GM19023 (cell line): ENCODE data around the gene LARGE1.

Experiments used
- ATAC-seq: cut with Tn5 transposase; IDR thresholded peaks from one replicate; pipeline ENCODE4 v1.9.1; 2021; ENCODE audit warnings: mild to moderate bottlenecking, moderate library complexity; ENCODE audit not compliant: unreplicated experiment

The LARGE1 gene

DNA sequence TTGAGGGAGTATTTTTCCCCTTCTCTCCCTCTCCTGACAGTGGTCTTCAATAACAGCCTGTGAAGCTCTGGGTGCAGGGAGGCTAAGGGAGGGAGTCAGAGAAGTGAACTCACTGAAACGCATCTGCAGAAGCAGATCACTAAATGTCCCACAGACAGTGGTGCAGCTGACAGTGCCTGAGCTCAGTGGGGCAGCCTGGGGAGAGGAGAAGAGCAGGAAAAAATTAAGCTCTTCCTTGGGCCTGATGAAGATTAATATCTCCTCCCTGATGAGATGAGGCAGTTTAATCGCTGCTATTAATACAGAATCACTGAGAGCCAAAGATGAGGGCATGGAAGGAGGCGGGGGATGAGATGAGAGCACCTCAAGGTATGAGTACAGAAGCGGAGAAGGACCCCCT, 180.8 kb downstream of the LARGE1 start:
- no peak for ATAC-seq

- ATAC-seq, result no peak
Observed at GRCh38 chr22:33737662-33738061, 182.6 kb downstream of the LARGE1 start.

GRCh38 chr22:33735978-33736377, 184.3 kb downstream of the LARGE1 start:
- no peak for ATAC-seq

DNA sequence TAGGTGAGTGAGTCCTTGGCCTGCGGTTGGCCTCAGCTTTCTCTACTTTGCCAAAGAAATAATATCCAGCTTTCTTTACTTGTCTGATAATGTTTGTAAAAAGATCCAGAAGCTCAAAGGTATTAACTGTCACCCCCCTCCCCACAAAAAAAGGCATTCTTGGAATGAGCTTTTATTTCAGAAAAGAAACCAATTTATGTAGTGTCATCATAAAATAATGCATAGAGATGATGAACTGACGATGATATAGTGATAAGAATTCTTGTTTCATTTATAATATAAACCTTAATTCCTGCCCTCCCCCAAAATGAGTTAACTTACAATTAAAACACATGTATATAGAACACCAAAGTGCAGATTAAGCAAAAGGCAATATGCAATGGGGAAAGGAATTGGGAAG, 191.4 kb downstream of the LARGE1 start:
- no peak for ATAC-seq

DNA sequence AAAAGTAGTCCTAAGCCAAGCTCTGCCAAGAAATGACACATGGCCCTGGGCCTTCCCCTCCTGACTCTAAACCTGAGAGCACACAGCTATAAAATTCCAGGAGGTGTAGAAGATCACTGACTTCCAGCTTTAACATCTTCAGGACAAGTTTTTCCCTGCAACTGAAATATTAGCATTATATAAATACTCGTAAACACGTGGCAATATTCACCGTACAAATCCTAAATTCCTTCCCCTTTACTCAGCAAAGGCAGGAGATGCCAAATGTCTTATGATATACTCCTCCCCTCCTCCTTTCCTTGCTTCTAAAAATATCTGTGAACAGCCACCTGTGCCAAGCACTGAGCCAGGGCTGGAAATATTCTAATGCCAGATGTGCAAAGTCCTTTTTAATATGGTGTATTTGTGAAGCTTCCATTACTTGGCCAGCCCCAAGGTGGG, 194.0 kb downstream of the LARGE1 start:
- ATAC-seq, result no peak

- no peak for ATAC-seq
Observed at GRCh38 chr22:33723915-33724314, 196.4 kb downstream of the LARGE1 start.

- ATAC-seq, result no peak
Observed at GRCh38 chr22:33722816-33723215, 197.5 kb downstream of the LARGE1 start.

DNA sequence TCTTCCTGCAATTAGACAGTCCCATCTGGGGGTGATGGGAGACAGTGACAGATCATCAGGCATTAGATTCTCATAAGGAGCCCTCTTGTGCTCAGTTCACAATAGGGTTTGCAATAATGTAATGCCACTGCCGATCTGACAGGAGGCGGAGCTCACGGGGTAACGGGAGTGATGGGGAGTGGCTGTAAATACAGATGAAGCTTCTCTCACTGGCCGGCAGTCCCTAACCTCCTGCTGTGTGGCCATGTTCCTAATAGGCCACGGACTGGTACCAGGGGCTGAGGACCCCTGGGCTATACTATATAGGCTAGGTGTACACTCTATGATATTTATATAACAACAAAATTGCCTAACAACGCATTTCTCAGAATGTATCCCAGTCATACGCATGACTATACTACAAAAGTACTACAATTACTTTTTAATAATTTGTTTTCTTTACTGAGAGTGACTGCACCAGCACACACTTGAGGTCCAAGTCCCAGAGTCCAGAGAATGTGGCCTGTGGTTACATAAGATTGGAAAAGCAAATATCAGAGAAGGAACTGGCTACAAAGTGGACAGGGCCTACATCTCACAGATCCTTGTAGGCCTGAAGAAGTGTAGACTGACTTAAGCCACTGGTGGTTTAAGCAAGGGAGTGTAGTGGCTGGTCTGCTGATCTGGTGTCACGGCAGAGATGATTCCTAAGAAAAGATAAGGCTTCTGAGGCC, 200.0 kb downstream of the LARGE1 start:
- ATAC-seq, result no peak

GRCh38 chr22:33717694-33718396, 202.4 kb downstream of the LARGE1 start:
- ATAC-seq, result no peak

DNA sequence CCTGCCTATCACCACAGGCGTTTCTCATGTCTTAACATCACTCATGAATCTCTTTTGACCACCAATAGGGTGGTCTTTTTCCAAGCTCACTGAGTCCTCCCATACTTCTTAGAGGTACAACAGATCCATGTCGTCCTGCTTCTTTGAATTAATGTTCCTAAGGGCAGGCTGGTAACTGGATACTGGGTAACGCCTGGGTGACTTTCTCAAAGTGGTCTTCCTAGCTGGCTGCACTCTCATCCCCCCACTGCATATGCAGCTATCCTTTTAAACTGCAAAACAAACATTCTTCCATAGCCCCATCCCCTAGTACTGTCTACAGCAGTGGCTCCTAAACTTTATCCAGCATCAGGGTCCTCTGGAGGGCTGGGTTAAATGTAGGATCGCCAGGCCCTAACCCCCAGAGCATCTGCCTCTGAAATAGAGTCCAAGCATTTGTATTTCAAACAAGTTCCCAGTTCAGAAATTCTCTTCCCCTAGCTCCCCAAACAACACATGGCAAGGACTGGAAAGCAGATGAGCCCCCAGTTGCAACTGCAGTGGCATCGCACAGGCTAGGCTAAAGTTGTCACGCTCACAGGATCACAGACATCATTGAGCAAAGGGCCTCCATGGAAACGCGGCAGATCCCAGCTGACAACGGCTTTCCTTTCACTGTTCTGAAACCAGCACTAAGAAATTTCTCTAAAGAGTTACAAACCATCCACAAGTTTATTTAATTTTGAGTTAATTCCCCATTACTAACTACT, 204.9 kb downstream of the LARGE1 start:
- ATAC-seq, result no peak

GRCh38 chr22:33710326-33710725, 209.9 kb downstream of the LARGE1 start:
- ATAC-seq, result no peak

DNA sequence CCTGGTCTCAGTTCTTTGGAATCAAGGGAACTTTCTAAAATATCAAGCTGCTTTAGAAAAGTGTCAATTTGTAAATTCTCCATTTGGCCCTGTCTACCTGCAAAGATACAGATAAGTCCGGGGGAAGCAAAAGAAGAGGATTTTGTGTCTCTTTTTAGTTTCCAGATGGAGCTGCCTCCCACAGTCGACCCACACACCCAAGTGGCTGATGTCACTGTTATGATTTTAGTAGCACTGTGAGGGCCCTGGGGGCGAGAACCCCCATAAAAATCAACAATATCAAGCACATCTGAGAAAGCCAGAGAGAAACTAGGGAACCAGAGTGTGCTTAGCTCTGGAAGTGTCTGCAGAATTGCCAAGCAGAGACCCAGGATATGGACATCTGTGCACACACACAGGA, 212.7 kb downstream of the LARGE1 start:
- no peak for ATAC-seq

DNA sequence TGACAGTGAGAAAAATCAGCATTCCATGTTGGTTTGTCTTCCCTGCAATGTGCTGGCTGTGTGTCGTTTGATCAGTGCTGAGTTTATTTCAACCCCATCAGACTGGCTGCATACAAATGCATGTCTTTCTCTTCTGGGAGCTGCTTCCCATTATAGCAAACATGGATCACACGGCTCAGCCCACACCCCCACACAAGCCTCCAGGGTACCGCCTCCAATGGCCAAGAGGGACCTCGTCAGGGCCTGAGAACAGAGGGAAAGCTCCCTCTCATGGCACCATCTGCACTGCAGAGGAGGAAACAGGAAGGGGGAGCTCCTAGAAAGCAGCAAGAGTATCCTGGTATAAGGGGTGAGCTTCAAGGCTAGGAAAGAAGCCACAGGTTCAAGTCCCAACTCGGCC, 214.2 kb downstream of the LARGE1 start:
- no peak for ATAC-seq

DNA sequence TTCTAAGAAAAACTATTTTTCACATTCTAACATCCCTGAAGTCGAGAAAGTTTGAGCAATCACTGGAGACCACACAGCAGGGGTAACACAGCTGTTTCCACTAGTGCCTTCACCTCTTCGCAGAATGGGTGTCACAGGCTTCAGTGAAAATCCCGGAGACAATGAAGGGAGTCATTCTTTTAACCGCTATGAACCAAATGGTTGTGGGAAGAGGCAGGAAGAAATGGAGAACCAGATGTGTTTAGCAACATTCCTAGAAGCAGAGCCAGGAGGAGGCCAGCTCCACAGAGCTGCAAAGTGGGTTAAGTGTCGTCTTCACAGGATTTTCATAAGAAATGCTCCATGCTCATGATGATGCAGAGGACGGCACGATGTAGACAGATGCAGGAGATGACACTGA, 221.1 kb downstream of the LARGE1 start:
- no peak for ATAC-seq

DNA sequence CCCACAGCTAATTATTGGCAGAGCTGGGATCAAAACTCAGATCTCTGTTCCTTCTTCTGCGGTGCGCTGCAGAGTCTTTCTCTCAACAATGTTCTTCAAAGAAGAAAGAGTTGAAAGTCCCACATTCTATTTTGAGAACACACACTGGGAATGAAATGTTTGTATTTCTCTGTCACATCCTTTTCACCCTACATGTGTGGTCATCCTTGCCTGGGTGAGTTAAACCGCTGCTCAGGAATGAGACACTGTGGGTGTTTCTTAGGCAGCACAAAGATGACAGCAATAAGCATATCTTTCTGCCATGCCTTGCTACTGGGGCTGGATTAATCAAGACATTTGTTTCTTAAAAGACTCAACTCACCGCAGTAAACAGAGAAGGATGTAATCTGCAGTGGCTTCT, 222.6 kb downstream of the LARGE1 start:
- no peak for ATAC-seq

DNA sequence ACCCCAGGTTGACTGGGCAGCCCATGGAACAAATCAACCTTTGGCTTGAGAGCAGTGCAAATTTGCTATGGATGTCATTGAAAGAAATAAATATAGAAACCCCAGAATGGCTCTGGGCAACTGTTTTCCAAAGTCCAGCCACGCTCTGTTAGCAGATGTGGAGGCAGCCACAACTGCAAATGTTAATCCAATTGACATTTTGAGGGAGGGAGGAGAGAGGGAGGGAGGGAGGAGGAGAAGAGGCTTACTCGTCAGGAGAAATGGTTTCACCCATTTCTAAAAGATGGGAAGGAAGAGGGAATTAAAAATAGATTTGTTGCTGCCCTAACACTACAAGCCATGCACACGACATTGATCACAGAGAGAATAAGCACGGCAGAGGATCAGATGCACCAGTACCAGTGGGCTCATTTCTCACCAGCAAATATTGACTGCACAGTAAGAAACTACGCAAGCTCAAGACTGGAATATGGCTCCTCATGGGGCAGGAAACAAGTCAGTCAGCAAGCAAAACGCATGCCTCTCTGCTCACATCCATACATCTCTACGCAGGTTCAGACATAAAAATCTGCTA, 229.1 kb downstream of the LARGE1 start:
- ATAC-seq, result no peak

DNA sequence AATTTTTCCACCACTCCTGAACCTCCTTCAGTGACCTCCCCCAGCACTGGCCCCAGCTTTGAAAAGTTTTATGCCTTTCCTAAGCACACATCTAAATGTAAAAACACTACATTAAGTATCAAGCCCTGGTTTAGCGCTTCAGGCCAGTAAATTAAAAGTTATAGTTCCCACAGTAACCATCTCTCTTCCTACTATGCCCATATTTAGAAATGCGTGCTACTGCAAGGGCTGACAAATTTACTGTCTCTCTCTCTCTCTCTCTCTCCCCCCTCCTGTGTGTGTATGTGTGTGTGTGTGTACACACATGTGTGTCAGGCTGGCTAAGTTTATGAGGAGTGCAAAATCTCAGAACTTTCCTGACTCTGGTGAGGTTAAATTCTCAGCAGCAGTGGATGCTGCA, 231.4 kb downstream of the LARGE1 start:
- ATAC-seq, result no peak

- ATAC-seq, result no peak
Observed at GRCh38 chr22:33687464-33687863, 232.8 kb downstream of the LARGE1 start.

DNA sequence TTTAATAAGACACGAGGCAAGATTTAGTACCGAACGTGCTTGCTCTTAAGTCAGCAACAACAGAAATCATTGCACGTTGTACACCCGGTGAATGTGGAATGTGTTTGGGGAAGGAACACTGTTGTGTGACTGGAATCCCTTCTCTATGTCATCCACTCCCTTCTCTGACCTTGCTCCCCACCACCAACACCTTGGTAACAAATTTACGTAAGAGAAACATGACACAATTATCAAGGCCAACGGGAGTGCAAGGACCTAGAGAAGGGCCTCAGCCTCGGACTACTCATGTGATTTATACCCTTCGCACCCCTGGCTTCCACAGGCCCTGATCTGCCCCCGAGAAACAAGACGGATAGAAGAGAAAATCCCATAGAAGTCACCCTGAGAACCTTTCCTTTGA, 236.2 kb downstream of the LARGE1 start:
- no peak for ATAC-seq

DNA sequence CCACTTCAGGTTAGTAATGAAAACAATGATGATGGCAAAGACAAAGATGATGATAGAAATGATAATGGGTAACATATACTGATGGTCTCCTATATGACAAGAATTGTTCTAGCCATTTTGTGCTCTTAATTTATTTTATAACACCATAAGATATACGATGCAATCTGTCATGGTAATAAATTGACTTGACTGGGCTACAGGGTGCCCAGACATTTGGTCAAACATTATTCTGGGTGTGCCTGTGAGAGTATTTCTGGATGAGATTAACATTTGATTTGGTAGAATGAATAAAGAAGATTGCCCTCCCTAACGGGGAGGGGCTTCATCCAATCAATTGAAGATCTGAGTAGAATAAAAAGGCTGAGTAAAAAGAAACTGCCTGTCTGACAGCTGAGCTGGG, 237.3 kb downstream of the LARGE1 start:
- ATAC-seq, result no peak

DNA sequence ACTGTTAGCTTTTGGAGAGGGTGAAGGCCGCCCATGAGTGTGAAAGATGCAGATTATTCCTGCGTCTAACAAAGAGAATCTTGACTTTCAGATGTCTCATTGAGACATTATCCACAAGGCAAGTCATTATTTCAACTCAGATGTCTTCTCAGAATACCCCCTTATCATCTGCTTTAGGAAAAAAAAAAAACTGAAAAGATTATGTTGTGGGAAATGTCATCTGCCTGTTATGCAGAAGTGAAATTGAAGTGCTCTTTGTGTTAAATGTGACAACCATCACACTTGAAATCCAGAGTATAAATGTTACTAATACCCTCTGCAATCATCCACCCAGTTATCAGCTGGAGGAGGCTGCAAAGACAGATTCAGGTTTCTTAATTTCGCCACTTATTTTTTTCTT, 239.6 kb downstream of the LARGE1 start:
- no peak for ATAC-seq

- ATAC-seq, result no peak
Observed at GRCh38 chr22:33678523-33678922, 241.8 kb downstream of the LARGE1 start.
